Mesenchymal stem cell (in vitro differentiated cells and primary cell): ENCODE results near the gene EIF4E3.
A peak's percentile ranks its signal among the peaks of the same experiment; 100 is the strongest.

ENCODE experiments used
- DNase-seq: peaks from one replicate; pipeline ENCODE4 v3.0.0-alpha.2; 2013
- H2AFZ ChIP-seq: one replicate; pipeline ENCODE4 v1.6.1; 2013; ENCODE audit warnings: low read depth, mild to moderate bottlenecking, control low read depth, inconsistent platforms, low read length, moderate library complexity
- H2AK5ac ChIP-seq: 2 replicates; pipeline ENCODE4 v1.6.1; 2013; ENCODE audit warnings: low read length, moderate library complexity, mild to moderate bottlenecking, inconsistent platforms; ENCODE audit not compliant: severe bottlenecking
- H2BK120ac ChIP-seq: one replicate; pipeline ENCODE4 v1.6.1; 2013; ENCODE audit warnings: low read depth, mild to moderate bottlenecking, inconsistent platforms, low read length, moderate library complexity
- H2BK12ac ChIP-seq, 2 experiments: one replicate each; pipeline ENCODE4 v1.6.1; 2013; ENCODE audit warnings: inconsistent platforms in 2 of 2, low read length in 2 of 2, mild to moderate bottlenecking in 2 of 2, moderate library complexity in 2 of 2, control low read depth in 1 of 2
- H2BK15ac ChIP-seq: one replicate; pipeline ENCODE4 v1.6.1; 2013; ENCODE audit warnings: mild to moderate bottlenecking, low read depth, inconsistent platforms; ENCODE audit not compliant: poor library complexity, severe bottlenecking
- H2BK5ac ChIP-seq: 2 replicates; pipeline ENCODE4 v1.6.1; 2013; ENCODE audit warnings: low read depth, mild to moderate bottlenecking, low read length, control low read depth, inconsistent platforms; ENCODE audit not compliant: poor library complexity, severe bottlenecking
- H3K14ac ChIP-seq, 2 experiments: one replicate each; pipeline ENCODE4 v1.6.1; 2013; ENCODE audit warnings: inconsistent platforms in 2 of 2, low read length in 2 of 2, control low read depth in 1 of 2, mild to moderate bottlenecking in 1 of 2, moderate library complexity in 1 of 2
- H3K18ac ChIP-seq, 2 experiments: one replicate each; pipeline ENCODE4 v1.6.1; 2013; ENCODE audit warnings: inconsistent platforms in 2 of 2, low read length in 2 of 2, control low read depth in 1 of 2, low read depth in 1 of 2, mild to moderate bottlenecking in 1 of 2
- H3K23ac ChIP-seq, 2 experiments: one replicate each; pipeline ENCODE4 v1.6.1; 2013; ENCODE audit warnings: inconsistent platforms in 2 of 2, low read length in 2 of 2, mild to moderate bottlenecking in 2 of 2, moderate library complexity in 2 of 2, control low read depth in 1 of 2
- H3K27ac ChIP-seq: 2 replicates; pipeline ENCODE4 v1.5.1; 2013; ENCODE audit warnings: mild to moderate bottlenecking, moderate library complexity, low read length, control low read depth, inconsistent platforms; ENCODE audit not compliant: poor library complexity, severe bottlenecking
- H3K27me3 ChIP-seq, 2 experiments: 2 replicates each; pipeline versions ENCODE4 v1.6.1 to v1.7.0; 2013; ENCODE audit warnings: low read length in 2 of 2, mild to moderate bottlenecking in 2 of 2, moderate library complexity in 2 of 2, control low read depth in 1 of 2, inconsistent platforms in 1 of 2; ENCODE audit not compliant: control insufficient read depth in 1 of 2, insufficient read depth in 1 of 2
- H3K36me3 ChIP-seq, 2 experiments: 2 replicates each; pipeline versions ENCODE4 v1.6.1 to v1.7.0; 2013; ENCODE audit warnings: low read length in 2 of 2, control low read depth in 1 of 2, inconsistent platforms in 1 of 2, low read depth in 1 of 2, mild to moderate bottlenecking in 1 of 2; ENCODE audit not compliant: insufficient read depth in 2 of 2, control insufficient read depth in 1 of 2
- H3K4ac ChIP-seq, 2 experiments: one replicate each; pipeline ENCODE4 v1.6.1; 2013; ENCODE audit warnings: inconsistent platforms in 2 of 2, low read length in 2 of 2, mild to moderate bottlenecking in 2 of 2, moderate library complexity in 2 of 2, control low read depth in 1 of 2, low read depth in 1 of 2
- H3K4me1 ChIP-seq: 2 replicates; pipeline ENCODE4 v1.6.1; 2013; ENCODE audit warnings: low read depth, low read length, control low read depth; ENCODE audit not compliant: control insufficient read depth, insufficient read depth
- H3K4me2 ChIP-seq: 2 replicates; pipeline ENCODE4 v1.6.1; 2013; ENCODE audit warnings: low read length, mild to moderate bottlenecking, inconsistent platforms; ENCODE audit not compliant: poor library complexity, severe bottlenecking
- H3K4me3 ChIP-seq, 2 experiments: 2 replicates each; pipeline versions ENCODE4 v1.5.1 to v1.7.0; 2013; ENCODE audit warnings: low read length in 2 of 2, mild to moderate bottlenecking in 2 of 2, control low read depth in 1 of 2, low read depth in 1 of 2; ENCODE audit not compliant: insufficient read depth in 1 of 2
- H3K79me1 ChIP-seq: replicated peaks from 2 replicates; pipeline ENCODE4 v1.6.1; 2013; ENCODE audit warnings: mild to moderate bottlenecking, control low read depth, low read length, inconsistent platforms; ENCODE audit not compliant: poor library complexity, severe bottlenecking
- H3K9ac ChIP-seq: 2 replicates; pipeline ENCODE4 v1.7.0; 2013; ENCODE audit warnings: mild to moderate bottlenecking, low read length, moderate library complexity
- H3K9me3 ChIP-seq: 2 replicates; pipeline ENCODE4 v1.7.0; 2013; ENCODE audit warnings: mild to moderate bottlenecking, low read length; ENCODE audit not compliant: control insufficient read depth
- H4K8ac ChIP-seq: one replicate; pipeline ENCODE4 v1.6.1; 2013; ENCODE audit warnings: inconsistent platforms, mild to moderate bottlenecking, low read length, moderate library complexity
- H4K91ac ChIP-seq: one replicate; pipeline ENCODE4 v1.6.1; 2013; ENCODE audit warnings: mild to moderate bottlenecking, low read length, inconsistent platforms
- WGBS: methylation state at CpG from one replicate; pipeline ENCODE4 v1.1.7; 2013; ENCODE audit warnings: mixed read lengths; 5-methylcytosine and 5-hydroxymethylcytosine counted together

EIF4E3 gene

DNA sequence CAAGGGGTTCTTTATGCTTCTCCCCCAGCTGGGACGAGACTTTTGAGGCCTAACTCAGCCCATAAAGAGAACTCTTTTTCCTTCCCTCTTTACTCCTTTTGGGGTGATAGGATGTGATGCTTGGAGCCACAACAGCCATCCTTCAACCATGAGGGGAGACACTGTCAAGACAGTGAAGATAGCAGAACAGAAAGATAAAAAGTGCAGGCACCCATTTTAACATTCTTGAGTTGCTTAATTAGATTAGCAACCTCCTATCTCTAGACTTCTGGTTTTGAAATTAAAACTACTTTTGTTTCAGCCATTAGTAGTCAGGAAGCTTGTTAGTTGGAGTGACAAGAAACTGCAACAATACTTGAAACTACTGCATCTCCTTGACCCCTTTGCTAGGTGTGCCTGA, 34.9 kb upstream of the EIF4E3 start:
- Histone ChIP-seq H2AK5ac (no peak overlapping the region), H3K27ac (no peak overlapping the region), H3K4me2 (no peak overlapping the region), H3K36me3 (no peaks in the 10 kb centered on the region), H3K27me3 (peaks cover 49 to 79% of the 10 kb centered on the region in 2 experiments), H3K9me3 (no peaks in the 10 kb centered on the region), H2AFZ (no peak overlapping the region), H3K4ac (no peak overlapping the region), H4K8ac (no peak overlapping the region), H3K4me1 (no peaks in the 10 kb centered on the region), H4K91ac (no peak overlapping the region), H2BK12ac (no peak overlapping the region), H2BK5ac (no peak overlapping the region), H3K18ac (no peak overlapping the region), H3K23ac (no peak overlapping the region), H3K9ac (no peak overlapping the region), H3K4me3 (no peak overlapping the region), H3K79me1 (no peaks in the 10 kb centered on the region), H2BK120ac (no peak overlapping the region), H3K14ac (no peak overlapping the region), H2BK15ac (no peak overlapping the region)
- WGBS: no CpG with 5 or more reads among the region's 1 CpG
- no peak for DNase-seq

GRCh38 chr3:71759401-71759800, 34.2 kb upstream of the EIF4E3 start:
- Histone ChIP-seq H3K4me3 (no peak overlapping the region), H3K27me3 (peaks cover 53 to 84% of the 10 kb centered on the region in 2 experiments), H3K18ac (no peak overlapping the region), H3K4me2 (no peak overlapping the region), H3K9me3 (no peaks in the 10 kb centered on the region), H3K9ac (no peak overlapping the region), H3K27ac (no peak overlapping the region), H4K91ac (no peak overlapping the region), H4K8ac (no peak overlapping the region), H3K36me3 (no peaks in the 10 kb centered on the region), H3K4ac (no peak overlapping the region), H3K4me1 (peaks cover 3% of the 10 kb centered on the region), H2BK120ac (no peak overlapping the region), H2BK5ac (no peak overlapping the region), H2AK5ac (no peak overlapping the region), H3K79me1 (no peaks in the 10 kb centered on the region), H2AFZ (no peak overlapping the region), H3K14ac (peak overlapping the region in 1 of 2 experiments; percentile 30), H2BK15ac (no peak overlapping the region), H2BK12ac (no peak overlapping the region), H3K23ac (no peak overlapping the region)
- WGBS: 72% methylated on average over 5 of the region's 5 CpGs
- DNase-seq: no peak

GRCh38 chr3:71758091-71758490, 32.9 kb upstream of the EIF4E3 start:
- Histone ChIP-seq H3K9me3 (no peaks in the 10 kb centered on the region), H4K8ac (no peak overlapping the region), H3K4me2 (no peak overlapping the region), H3K23ac (no peak overlapping the region), H3K27me3 (peaks cover 55 to 78% of the 10 kb centered on the region in 2 experiments), H2BK15ac (no peak overlapping the region), H3K79me1 (no peaks in the 10 kb centered on the region), H4K91ac (no peak overlapping the region), H3K27ac (no peak overlapping the region), H3K36me3 (no peaks in the 10 kb centered on the region), H3K14ac (no peak overlapping the region), H2BK5ac (no peak overlapping the region), H3K4ac (no peak overlapping the region), H2BK120ac (no peak overlapping the region), H2AK5ac (no peak overlapping the region), H3K18ac (no peak overlapping the region), H3K9ac (no peak overlapping the region), H3K4me3 (no peak overlapping the region), H3K4me1 (peaks cover 13% of the 10 kb centered on the region), H2BK12ac (no peak overlapping the region), H2AFZ (no peak overlapping the region)
- DNase-seq: no peak
- WGBS: 80% methylated on average over 1 of the region's 2 CpGs

GRCh38 chr3:71754610-71755253, 29.5 kb upstream of the EIF4E3 start:
- H2BK12ac ChIP-seq: no peak overlapping the region
- no peak overlapping the region for H3K18ac ChIP-seq
- H3K23ac ChIP-seq: no peak overlapping the region
- no peak overlapping the region for H2BK5ac ChIP-seq
- no peak overlapping the region for H3K27ac ChIP-seq
- H3K9me3 ChIP-seq: no peaks in the 10 kb centered on the region
- peaks cover 14% of the 10 kb centered on the region for H3K4me1 ChIP-seq
- H2BK15ac ChIP-seq: no peak overlapping the region
- peaks cover 64 to 74% of the 10 kb centered on the region in 2 experiments for H3K27me3 ChIP-seq
- H3K4ac ChIP-seq: no peak overlapping the region
- H2AFZ ChIP-seq: peak overlapping the region; percentile 24
- no peak overlapping the region for H4K91ac ChIP-seq
- H3K4me3 ChIP-seq: no peak overlapping the region
- no peak overlapping the region for H2AK5ac ChIP-seq
- no peak overlapping the region for H4K8ac ChIP-seq
- no peaks in the 10 kb centered on the region for H3K36me3 ChIP-seq
- H2BK120ac ChIP-seq: no peak overlapping the region
- no peak overlapping the region for H3K9ac ChIP-seq
- H3K4me2 ChIP-seq: peak overlapping the region; percentile 94
- DNase-seq: no peak
- WGBS: 37% methylated on average over 55 of the region's 65 CpGs
- H3K79me1 ChIP-seq: no peaks in the 10 kb centered on the region
- no peak overlapping the region for H3K14ac ChIP-seq
